Hepatocyte (in vitro differentiated cells): ENCODE results near the gene CELSR2. TPM values are rescaled to one million over a fixed set of nuclear protein-coding genes. Genes with fewer than 3 reads are reported as not detected.

ENCODE experiments used
- DNase-seq: peaks from one replicate; pipeline ENCODE4 v3.0.0-alpha.2; 2016; ENCODE audit warnings: low spot score
- H2AFZ ChIP-seq: fragments of 200-600 bp; sonication (generic); 2 replicates; pipeline ENCODE4 v1.6.0; 2016; ENCODE audit warnings: antibody characterized with exemption, mild to moderate bottlenecking
- H3K27ac ChIP-seq: fragments of 200-600 bp; sonication (generic); 2 replicates; pipeline ENCODE4 v1.5.1; 2016; ENCODE audit warnings: mild to moderate bottlenecking
- H3K27me3 ChIP-seq: fragments of 200-600 bp; sonication (generic); 2 replicates; pipeline ENCODE4 v1.6.1; 2016
- H3K36me3 ChIP-seq: fragments of 200-600 bp; sonication (generic); replicated peaks from 2 replicates; pipeline ENCODE4 v1.5.1; 2016; ENCODE audit warnings: low read depth; ENCODE audit not compliant: insufficient read depth
- H3K4me1 ChIP-seq: fragments of 200-600 bp; sonication (generic); 2 replicates; pipeline ENCODE4 v1.5.1; 2016; ENCODE audit warnings: mild to moderate bottlenecking, moderate library complexity; ENCODE audit not compliant: insufficient read depth
- H3K4me2 ChIP-seq: fragments of 200-600 bp; sonication (generic); 2 replicates; pipeline ENCODE4 v1.6.0; 2016
- H3K4me3 ChIP-seq: fragments of 200-600 bp; sonication (generic); 2 replicates; pipeline ENCODE4 v1.5.1; 2016; ENCODE audit warnings: mild to moderate bottlenecking
- H3K79me2 ChIP-seq: fragments of 200-600 bp; sonication (generic); 2 replicates; pipeline ENCODE4 v1.6.0; 2017; ENCODE audit warnings: mild to moderate bottlenecking
- H3K9me2 ChIP-seq: fragments of 200-600 bp; sonication (generic); replicated peaks from 2 replicates; pipeline ENCODE4 v1.6.0; 2017; ENCODE audit warnings: mild to moderate bottlenecking; ENCODE audit not compliant: insufficient read depth
- H3K9me3 ChIP-seq: fragments of 200-600 bp; sonication (generic); 2 replicates; pipeline ENCODE4 v1.5.1; 2016; ENCODE audit warnings: low read depth, mild to moderate bottlenecking
- H4K20me1 ChIP-seq: fragments of 200-600 bp; sonication (generic); 2 replicates; pipeline ENCODE4 v1.6.0; 2016; ENCODE audit warnings: mild to moderate bottlenecking; ENCODE audit not compliant: insufficient read depth, poor library complexity, severe bottlenecking
- EZH2 ChIP-seq: fragments of 200-600 bp; sonication (generic); IDR thresholded peaks from 2 replicates; pipeline ENCODE4 v1.6.1; 2016; ENCODE audit warnings: antibody characterized with exemption, mild to moderate bottlenecking, borderline replicate concordance
- EZH2phosphoT487 ChIP-seq: fragments of 200-600 bp; sonication (generic); IDR thresholded peaks from one replicate; pipeline ENCODE4 v1.6.1; 2018; ENCODE audit warnings: antibody characterized with exemption, mild to moderate bottlenecking, low read depth, moderate library complexity; ENCODE audit not compliant: unreplicated experiment, severe bottlenecking
- WGBS: methylation state at CpG from one replicate; pipeline ENCODE4 v1.1.6; 2016; ENCODE audit warnings: low lambda C conversion rate; ENCODE audit errors: missing lambda C conversion rate; 5-methylcytosine and 5-hydroxymethylcytosine counted together
- polyA plus RNA-seq: library from polyadenylated mRNA; unstranded; fragments of >200 nt; fragmentation: Nextera tagmentation; extraction: Ambion mirVana; gene quantifications from 2 replicates; pipeline ENCODE4 v1.2.1, GENCODE V29; 2016
- total RNA-seq: library from RNA; depleted of rRNA; stranded (reverse); fragments of >200 nt; gene quantifications from 2 replicates; pipeline ENCODE4 v1.2.3, GENCODE V29; 2014
- TF ChIP-seq, protein P1 (sequence below): fragments of 200-600 bp; sonication (generic); IDR thresholded peaks from 2 replicates; pipeline ENCODE4 v1.5.1; 2016; ENCODE audit warnings: antibody characterized with exemption, mild to moderate bottlenecking; ENCODE audit not compliant: poor library complexity

CELSR2 gene
- total and polyA plus RNA-seq, 2 experiments from 2014 or later = 3.3 to 3.7 TPM

DNA sequence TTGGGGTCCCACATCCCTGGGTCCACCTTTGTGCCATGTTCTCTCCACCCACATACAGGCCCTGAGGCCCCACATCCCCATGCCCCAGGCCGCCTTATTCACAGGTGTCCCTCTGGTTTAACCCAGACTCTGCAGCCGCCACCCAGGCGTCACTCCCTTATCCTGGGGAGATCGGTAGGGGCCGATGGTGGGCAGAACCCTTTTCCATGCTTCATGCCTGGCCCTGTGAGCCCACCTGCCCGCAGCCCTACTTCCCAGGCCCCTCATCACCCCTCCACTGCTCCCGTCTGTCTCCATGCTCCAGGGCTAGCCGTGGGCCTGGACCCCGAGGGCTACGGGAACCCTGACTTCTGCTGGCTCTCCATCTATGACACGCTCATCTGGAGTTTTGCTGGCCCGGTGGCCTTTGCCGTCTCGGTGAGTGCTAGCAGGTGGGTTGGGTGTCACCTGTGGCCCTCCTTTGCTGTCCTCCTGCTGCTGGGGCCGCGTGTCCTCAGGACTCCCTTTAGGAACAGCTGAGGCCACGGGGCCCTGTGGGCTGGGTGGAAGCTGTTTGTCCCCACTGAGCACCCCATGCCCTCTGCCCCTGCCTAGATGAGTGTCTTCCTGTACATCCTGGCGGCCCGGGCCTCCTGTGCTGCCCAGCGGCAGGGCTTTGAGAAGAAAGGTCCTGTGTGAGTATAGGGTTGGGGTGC is 21.4 kb downstream of the CELSR2 start:
- Histone ChIP-seq H3K79me2 (no peaks in the 10 kb centered on the region), H3K9me2 (no peaks in the 10 kb centered on the region), H2AFZ (no peak overlapping the region), H3K4me3 (no peak overlapping the region), H3K4me1 (peaks cover 31% of the 10 kb centered on the region), H4K20me1 (no peaks in the 10 kb centered on the region), H3K27ac (no peak overlapping the region), H3K9me3 (no peaks in the 10 kb centered on the region), H3K36me3 (no peaks in the 10 kb centered on the region), H3K27me3 (no peaks in the 10 kb centered on the region), H3K4me2 (no peak overlapping the region)
- 95% methylated on average over 19 of the region's 20 CpGs for WGBS
- no peak for DNase-seq
- TF ChIP-seq EZH2phosphoT487 (no peak), EZH2 (no peak)
- TF ChIP-seq, protein P1, sequence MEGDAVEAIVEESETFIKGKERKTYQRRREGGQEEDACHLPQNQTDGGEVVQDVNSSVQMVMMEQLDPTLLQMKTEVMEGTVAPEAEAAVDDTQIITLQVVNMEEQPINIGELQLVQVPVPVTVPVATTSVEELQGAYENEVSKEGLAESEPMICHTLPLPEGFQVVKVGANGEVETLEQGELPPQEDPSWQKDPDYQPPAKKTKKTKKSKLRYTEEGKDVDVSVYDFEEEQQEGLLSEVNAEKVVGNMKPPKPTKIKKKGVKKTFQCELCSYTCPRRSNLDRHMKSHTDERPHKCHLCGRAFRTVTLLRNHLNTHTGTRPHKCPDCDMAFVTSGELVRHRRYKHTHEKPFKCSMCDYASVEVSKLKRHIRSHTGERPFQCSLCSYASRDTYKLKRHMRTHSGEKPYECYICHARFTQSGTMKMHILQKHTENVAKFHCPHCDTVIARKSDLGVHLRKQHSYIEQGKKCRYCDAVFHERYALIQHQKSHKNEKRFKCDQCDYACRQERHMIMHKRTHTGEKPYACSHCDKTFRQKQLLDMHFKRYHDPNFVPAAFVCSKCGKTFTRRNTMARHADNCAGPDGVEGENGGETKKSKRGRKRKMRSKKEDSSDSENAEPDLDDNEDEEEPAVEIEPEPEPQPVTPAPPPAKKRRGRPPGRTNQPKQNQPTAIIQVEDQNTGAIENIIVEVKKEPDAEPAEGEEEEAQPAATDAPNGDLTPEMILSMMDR = no peak

DNA sequence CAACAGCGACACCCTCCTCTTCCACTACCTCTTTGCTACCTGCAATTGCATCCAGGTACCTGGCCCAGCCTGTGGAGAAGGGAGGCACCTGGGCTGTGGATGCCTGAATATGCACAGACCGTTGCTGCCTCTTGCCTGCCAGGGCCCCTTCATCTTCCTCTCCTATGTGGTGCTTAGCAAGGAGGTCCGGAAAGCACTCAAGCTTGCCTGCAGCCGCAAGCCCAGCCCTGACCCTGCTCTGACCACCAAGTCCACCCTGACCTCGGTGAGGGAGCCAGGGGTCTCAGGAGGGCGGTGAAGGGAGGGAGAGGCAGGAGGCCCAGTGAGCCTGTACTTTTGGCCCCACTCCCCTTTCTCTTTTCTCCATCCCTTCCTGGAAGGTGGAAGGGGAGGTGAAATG is 22.1 kb downstream of the CELSR2 start:
- Histone ChIP-seq H3K79me2 (no peaks in the 10 kb centered on the region), H3K27ac (no peak overlapping the region), H3K4me3 (no peak overlapping the region), H3K9me2 (no peaks in the 10 kb centered on the region), H3K9me3 (no peaks in the 10 kb centered on the region), H4K20me1 (no peaks in the 10 kb centered on the region), H3K4me1 (peaks cover 34% of the 10 kb centered on the region), H3K36me3 (no peaks in the 10 kb centered on the region), H3K4me2 (no peak overlapping the region), H3K27me3 (no peaks in the 10 kb centered on the region), H2AFZ (no peak overlapping the region)
- 92% methylated on average over 6 of the region's 6 CpGs for WGBS
- no peak for TF ChIP-seq EZH2
- TF ChIP-seq EZH2phosphoT487 = no peak
- TF ChIP-seq, protein P1 = no peak
- DNase-seq = no peak

DNA sequence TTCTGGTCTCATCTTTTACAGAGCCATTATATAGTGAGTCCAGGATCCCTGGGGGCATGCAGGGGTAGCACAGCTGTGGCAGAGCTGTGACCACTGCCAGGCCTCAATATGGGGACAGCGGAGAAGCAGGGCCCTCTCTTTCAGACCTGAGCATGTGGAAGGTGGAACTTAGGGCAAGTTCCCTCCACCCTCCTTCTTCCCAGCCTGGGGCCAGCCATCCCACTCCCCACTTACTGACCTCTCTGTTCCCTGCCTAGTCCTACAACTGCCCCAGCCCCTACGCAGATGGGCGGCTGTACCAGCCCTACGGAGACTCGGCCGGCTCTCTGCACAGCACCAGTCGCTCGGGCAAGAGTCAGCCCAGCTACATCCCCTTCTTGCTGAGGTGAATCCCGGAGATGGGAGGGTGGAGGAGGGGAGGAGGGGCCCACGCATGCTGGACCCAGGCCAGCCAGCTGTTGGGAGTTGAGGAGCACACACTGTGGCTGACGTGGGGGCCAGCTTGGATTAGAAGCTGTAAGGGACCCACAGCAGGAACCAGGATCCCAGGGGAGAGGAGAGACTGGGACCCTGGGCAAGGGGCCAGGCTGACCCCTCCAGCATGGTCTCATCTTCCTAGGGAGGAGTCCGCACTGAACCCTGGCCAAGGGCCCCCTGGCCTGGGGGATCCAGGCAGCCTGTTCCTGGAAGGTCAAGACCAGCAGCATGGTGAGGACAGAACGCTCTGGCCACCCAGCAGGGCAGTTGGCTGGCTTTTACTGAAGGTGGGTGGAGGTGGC is 22.9 kb downstream of the CELSR2 start:
- WGBS = 83% methylated on average over 13 of the region's 13 CpGs
- Histone ChIP-seq H3K27me3 (no peaks in the 10 kb centered on the region), H3K9me2 (no peaks in the 10 kb centered on the region), H4K20me1 (no peaks in the 10 kb centered on the region), H3K79me2 (no peaks in the 10 kb centered on the region), H3K4me3 (no peak overlapping the region), H3K9me3 (no peaks in the 10 kb centered on the region), H3K36me3 (no peaks in the 10 kb centered on the region), H3K4me1 (peaks cover 34% of the 10 kb centered on the region), H3K4me2 (no peak overlapping the region), H2AFZ (no peak overlapping the region), H3K27ac (peak overlapping the region; percentile 94)
- no peak for TF ChIP-seq EZH2phosphoT487
- no peak for TF ChIP-seq EZH2
- TF ChIP-seq, protein P1 = no peak
- no peak for DNase-seq
